HG02852 (cell line): ENCODE data around the gene LPCAT2.

Experiments
- ATAC-seq: cut with Tn5 transposase; IDR thresholded peaks from one replicate; pipeline ENCODE4 v1.9.1; 2021; ENCODE audit warnings: mild to moderate bottlenecking, moderate library complexity; ENCODE audit not compliant: unreplicated experiment

Gene LPCAT2

DNA sequence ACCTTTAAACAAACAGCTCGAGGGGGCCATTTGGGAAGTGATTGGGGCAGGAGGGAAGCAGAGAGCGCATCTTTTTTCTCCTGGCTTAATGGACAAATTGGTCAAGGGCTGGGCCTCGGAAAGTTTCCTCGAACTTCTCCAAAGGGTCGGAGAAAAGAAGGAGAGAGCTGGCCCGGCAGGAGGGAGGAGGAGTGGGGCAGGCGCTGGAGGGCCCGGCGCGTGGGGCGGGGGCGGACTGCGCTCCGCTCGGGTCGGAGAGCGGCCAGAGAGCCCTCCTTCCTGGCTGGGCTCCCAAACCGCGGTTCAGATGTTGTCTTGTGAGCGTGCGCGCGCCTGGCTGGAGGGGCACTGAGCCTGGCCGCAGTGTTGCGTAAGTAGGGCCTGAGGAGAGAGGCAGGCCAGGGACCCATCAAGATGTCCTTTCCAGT lies 28.6 kb upstream of the LPCAT2 start:
- no peak for ATAC-seq

DNA sequence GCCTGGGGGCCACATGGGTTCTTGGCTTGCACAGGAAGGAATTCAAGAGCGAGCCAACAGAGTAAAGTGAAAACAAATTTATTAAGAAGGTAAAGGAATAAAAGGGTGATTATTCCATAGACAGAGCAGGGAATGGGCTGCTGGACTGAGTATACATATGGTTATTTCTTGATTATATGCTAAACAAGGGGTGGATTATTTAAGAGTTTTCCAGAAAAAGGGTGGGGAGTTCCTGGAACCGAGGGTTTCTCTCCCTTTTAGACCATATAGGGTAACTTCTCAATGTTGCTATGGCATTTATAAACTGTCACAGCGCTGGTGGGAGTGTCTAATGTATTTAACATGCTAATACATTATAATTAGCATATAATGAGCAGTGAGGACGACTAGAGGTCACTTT lies 27.8 kb upstream of the LPCAT2 start:
- no peak for ATAC-seq

DNA sequence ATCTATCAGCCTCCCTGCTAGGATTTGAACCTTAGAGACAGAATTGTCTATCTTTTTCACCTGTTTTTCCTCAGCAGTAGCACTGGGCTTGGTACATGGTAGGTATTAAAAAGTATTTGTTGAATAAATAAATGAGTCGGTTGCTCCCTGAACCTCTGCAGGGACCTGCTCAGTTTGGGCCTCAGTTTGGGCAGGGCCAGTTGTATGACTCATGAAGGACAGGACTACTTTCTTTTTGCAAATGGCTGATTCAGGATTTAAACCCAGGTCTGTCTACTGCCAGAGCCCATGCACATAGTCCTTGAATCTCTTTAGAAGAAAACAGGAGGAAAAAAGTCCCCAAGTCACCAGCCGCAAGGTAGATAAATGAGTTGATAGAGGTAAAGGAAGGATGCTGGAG lies 26.8 kb upstream of the LPCAT2 start:
- ATAC-seq, result no peak

DNA sequence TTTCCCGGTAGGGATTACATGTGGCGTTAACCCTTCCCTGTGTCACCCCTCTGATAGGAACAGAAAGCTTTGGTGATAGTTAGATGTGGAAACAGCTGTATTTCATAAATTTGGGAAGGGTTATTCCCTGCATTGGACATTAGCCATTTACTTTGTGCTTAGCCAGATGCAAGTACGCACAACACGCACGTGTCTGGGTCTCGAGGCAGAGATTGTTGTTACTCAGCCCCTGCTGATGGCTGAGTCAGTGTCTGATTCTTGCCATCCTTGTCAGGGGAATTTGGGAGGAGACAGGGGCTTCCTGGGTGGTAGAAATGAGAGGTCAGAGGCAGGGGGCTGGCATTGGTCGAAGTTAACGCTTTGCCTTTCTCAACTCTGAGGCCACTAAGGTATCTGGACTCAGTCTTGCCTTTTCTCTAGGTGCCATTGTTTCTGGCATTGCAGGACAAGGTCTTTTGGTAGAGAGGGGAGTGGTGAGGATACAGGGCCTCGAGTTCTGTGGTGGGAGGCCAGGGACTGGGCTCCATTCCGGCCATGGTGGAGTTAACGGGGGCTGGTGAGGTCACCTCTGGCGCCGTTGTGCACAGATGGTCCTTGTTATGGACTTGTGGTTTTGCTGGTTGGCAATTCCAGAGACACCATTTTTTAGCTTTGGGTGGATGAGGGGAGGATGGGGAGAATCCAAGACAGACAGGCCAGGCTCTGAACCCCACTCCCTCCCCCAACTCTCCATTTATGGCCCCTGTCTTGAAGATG lies 21.6 kb upstream of the LPCAT2 start:
- no peak for ATAC-seq

DNA sequence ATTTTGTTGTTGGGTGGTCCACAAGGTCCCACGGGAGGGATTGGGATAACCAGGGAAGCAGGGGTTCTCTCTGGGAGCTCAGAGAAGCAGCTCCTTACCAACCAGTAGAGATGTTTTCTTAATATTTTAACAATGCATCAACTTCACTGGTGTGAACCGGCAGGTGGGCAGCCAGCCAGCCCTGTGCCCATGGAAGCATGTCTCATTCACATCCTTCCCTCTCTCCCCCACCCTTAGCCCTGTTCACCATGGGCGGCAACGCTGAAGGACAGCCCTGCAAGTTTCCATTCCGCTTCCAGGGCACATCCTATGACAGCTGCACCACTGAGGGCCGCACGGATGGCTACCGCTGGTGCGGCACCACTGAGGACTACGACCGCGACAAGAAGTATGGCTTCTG lies 20.6 kb upstream of the LPCAT2 start:
- ATAC-seq, result no peak

DNA sequence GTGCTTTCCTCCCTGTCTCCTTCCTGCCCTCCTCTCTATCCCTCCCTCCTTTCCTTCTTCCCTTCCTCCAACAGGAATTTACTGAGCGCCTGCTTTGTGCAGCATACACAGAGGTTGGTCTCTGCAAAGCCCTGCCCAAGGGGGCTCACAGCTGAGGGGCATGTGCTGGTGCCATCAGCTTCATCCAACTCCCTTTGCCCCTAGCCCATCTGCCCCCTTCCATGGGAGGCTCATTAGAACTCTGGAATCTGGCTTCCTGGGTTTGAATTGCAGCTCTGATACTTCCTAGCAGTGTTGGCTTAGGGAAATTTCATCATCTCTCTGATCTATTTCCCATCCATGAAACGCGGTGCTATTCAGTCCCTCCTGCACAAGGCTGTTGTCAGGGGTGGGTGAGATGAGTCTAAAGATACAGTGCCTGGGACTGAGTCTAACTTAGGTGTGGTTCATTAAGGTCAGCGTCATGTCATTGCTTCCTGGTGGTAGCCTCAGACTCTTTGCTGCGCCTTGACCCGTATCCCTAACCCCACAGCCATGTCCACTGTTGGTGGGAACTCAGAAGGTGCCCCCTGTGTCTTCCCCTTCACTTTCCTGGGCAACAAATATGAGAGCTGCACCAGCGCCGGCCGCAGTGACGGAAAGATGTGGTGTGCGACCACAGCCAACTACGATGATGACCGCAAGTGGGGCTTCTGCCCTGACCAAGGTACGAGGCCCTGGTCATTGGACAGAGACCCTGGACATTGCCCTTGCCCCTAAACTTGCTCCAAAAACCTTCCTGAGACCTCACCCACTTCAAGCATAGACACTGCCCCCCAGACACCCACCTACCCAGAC lies 19.5 kb upstream of the LPCAT2 start:
- ATAC-seq, result no peak

DNA sequence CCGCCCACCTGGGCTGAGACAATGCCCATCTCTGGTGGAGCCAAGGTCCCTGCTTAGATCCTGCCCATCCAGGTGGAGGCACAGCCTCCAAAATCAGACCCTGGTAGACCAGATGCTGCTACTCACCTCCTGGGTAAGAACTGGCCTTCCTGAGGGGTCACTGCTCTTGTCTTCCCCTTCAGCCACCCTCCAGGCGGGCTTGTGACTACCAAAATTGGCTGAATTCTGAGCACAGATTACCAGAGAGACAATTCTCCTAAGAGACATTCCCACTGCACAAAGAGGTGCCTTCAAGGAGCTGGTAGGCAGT lies 19.0 kb upstream of the LPCAT2 start:
- no peak for ATAC-seq

DNA sequence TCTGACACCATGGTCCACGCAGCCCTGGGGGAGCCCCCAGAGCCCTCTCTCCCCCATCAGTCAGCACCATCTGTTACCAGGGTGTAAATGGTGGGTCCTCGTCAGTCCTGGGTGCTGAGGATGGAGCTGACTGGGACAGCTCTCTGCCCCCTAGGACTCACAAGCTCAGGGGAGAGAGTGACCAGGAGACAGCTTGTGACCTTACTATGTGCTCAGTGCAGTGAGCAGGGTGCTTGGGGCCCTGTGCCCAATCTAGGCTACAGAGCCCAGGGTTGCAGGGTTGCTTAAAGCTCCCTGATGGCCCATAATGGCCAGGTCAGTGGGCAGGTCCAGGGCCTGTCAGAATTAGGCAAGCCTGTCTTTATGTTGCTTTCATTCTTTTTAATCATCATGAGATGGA lies 18.6 kb upstream of the LPCAT2 start:
- ATAC-seq, result no peak

DNA sequence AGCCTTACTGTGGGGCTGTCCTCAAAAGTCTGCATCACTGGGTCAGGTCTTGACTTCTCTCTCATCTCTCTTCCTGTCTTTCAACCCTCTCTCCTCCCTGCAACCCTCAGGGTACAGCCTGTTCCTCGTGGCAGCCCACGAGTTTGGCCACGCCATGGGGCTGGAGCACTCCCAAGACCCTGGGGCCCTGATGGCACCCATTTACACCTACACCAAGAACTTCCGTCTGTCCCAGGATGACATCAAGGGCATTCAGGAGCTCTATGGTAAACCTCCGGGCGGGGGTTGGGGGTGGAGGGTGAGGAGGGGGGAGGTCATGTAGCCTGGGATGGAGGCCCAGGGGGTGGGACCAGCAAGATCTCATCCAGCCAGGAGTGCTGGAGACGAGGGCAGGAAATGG lies 17.2 kb upstream of the LPCAT2 start:
- ATAC-seq, result no peak

DNA sequence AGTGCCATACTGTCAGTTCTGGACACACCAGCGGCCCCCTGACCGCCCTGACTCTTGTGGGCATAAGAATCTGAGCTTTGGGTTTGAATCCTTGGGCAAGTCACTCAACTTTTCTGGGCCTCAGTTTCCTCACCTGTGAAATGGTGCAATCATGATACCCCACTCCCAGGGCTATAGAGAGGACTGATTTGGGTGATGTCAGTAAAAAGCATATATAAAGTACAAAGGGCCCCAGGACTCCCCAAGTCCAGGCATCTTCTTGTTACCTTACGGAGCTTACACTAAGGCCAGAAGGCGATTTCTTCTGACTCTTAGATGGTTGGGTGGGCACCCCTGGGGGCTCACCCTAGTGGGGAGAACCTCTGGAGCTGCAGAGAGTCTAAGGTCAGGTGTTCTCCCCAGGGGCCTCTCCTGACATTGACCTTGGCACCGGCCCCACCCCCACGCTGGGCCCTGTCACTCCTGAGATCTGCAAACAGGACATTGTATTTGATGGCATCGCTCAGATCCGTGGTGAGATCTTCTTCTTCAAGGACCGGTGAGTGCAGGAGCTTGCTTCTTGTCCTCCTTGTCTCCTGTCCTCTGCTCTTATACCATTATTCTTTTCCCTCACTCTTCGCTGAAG lies 16.0 kb upstream of the LPCAT2 start:
- ATAC-seq, result no peak

DNA sequence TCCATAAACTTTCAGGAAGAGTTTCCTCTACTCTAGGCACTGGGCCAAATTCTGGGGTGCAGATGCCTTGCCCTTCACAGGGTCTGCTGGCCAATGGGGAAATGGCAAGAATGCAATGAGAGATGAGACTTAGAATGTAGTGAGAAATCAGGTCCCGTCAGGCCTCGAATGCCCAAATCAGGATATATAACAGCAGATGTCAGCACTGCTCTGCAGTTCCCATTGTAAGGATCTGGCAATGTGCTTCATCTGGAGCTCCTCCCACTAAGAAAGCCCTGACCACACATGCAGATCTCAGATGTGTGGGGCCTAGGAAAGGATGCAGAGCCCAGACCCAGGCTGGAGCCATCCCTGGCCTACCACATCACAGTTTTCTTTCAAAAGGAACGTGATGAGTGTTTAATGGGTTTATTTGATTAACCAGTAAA lies 13.9 kb upstream of the LPCAT2 start:
- ATAC-seq, result no peak

DNA sequence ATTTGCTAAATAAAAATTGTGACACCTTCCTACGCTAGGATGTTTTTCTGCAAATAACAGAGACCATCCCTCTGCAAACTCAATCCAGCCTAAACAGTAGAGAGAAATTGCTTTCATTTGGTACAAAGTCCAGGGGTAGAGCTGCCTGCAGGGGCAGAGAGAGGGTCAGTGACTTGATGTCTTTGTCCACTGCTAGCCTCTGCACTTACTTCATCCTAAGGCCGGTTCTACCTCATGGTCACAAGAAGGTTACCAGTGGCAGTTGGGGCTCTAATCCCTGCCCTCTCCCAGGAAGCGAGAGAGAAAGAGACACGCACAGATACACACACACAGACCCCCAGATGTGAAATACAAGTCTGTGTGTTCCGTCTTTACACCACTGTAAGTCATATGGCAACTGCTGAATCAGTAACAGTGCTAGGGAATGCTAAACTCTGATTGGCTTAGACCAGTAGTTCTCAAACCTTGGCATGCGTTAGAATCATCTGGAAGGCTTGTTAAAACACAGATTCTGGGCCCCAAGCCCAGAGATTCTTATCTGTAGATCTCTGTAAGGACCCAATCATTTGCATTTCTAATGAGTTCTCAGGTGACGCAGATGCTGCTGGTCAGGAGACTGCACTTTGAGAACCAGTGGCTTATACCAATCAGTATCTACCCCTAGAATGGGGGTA lies 13.1 kb upstream of the LPCAT2 start:
- ATAC-seq, result no peak

DNA sequence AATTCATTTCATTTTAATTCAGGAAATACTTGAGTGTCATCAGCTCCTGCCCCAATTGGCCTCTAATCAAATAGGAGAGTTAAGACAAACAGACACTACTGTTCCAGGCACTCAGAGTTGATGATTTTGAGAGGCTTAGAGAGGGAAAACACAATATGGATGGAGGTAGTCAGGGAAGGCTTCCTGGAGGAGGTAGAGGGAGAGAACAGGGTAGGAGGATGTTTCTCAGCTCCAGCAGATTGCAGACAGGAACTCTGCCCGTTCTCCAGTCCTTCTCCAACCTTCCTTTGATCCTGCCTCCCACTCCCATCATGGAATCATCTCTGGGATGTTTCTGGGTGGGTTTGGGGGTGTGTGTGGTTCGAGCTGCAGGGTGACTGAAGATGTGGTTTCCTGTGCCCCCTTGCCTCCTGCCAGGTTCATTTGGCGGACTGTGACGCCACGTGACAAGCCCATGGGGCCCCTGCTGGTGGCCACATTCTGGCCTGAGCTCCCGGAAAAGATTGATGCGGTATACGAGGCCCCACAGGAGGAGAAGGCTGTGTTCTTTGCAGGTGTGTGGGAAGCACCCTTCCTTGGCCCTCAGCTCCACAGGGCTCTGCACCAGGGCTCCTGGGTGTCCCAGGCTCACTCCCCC lies 12.2 kb upstream of the LPCAT2 start:
- no peak for ATAC-seq

DNA sequence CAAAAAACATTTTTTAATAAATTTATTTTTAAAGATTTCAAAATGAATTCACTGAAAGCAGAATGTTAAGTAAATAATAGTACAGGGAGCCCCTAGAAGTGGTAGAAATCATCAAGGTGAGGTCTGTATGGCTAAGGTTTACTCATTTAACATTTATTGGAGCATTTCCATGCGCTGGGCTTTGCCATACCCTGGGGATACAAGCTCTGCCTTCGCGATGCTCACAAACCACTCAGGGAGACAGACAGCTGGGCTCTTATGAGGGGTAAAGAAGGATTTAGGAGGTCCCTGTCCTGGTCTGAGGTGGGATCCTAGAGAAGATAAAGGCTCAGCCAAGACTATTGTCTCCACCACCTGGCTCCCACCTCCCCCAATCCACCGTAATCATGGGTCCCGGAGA lies 11.3 kb upstream of the LPCAT2 start:
- no peak for ATAC-seq

DNA sequence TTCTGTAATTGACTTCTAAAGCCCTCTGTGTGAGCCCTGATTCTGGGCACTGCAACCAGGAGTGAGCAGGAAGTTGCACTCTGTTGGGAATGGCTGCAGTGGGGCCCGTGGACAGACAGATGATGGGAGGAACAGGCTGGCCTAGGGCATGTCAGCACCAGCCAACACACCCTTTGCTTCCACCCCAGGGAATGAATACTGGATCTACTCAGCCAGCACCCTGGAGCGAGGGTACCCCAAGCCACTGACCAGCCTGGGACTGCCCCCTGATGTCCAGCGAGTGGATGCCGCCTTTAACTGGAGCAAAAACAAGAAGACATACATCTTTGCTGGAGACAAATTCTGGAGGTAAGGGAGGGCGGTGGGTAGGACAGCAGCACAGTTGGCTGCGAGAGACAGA lies 10.8 kb upstream of the LPCAT2 start:
- no peak for ATAC-seq

DNA sequence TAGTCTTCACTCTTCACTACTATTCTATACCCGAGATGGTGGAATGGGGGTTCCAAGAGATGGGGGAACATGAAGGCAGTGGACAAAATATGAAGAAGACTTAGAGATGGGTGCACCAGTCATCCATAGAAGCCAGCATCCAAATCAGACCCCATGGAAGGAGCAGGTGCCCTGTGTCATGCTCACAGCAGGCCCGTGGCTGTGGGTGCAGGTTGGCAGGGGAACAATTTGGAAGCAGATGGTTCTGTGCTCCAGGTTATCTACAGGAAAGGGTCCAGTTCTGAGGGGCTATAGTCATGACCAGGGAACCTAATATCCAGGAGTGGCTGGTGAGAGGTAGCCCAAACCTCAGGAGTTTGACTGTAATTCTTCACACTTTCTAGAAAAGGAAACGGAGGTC lies 9.6 kb upstream of the LPCAT2 start:
- ATAC-seq, result no peak

DNA sequence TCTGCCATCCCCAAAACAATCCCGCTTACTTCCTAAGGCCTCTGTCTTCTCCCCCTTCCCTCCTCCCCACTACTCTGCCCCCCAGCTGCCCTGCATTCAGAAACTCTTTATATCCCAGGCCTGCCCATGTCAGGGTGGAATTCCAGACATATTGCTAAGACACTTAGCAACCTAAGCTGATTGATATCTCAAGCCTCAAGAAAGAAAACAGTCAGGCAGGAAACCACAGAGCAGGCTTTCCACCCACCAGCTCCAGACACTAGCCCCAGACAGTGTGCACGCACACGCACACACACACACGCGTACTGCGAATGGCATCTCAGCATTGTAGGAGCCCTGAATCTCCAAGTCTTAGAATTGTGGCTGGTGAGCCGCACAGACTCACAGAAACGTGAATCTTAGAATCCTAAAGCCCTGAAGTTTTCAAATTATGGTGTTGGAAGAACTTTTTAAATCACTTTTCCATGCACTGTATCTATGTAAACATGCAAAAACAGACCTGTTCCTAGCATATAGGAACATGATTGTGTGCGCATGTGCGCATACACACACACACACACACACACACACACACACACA lies 8.8 kb upstream of the LPCAT2 start:
- ATAC-seq, result no peak

DNA sequence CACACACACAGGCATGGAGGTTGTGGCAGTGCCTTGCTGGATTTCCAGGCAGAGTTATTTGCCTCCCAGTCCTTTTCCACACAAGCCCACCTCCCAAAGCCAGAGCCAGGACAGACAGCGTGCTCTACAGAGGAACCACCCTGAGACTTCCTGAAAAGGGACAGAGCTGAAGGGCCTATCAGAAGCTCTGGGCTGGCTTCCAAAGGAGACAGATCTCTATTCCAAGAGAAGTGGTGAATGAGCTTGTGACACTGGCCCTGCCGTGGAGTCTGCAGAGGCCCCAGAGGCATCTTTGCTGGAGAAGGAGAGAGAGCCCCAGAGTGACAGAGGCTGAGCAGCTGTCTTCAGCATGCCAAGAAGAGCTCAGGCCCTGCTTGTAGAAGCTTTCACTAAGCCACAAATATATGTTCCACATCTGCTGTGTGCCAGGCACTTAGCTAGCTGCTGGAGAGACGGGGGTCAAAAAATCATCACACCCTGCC lies 8.3 kb upstream of the LPCAT2 start:
- no peak for ATAC-seq

DNA sequence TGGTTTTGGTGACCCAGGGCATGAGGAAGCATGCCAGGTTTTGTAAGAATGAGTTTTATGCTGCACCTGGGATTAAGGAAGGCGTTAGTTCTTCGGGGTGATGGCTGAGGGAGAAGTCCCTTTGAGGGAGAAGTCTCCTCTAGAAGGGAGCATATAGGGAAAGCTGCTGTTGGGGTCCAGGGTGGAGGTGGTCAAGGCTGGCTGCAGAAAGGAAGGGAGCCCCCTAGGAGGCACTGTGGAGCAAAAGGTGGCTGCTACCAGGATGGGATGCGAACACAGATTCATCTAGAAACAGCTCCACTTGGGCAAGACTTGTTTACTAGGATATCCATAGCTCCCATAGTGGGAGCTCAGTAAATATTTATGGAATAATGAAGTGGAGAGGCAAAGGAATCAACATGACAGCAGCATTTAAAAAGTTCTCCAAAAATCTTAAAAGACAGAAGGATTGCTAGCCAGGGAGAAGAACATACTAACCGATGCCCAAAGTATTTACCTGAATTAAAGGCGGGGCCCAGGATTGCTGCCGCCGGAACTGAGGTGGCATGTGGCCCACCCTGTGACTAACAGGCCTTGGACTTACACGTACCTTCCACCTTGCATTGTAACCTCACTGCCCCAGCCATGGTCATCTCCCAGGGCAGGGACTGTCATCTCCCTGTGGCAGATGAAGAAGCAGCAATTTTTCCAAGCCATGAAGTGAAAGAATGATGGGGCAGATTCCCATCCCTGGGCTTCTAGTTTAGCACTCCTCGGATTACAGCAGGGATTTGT lies 7.1 kb upstream of the LPCAT2 start:
- no peak for ATAC-seq
